ENCODE measurements around the gene TESMIN.

The TESMIN gene

GRCh38 chr11:68710409-68710808 lies 40.9 kb downstream of the TESMIN start:
- DNase-seq (ENCODE audit: low read depth), result no peak

DNA sequence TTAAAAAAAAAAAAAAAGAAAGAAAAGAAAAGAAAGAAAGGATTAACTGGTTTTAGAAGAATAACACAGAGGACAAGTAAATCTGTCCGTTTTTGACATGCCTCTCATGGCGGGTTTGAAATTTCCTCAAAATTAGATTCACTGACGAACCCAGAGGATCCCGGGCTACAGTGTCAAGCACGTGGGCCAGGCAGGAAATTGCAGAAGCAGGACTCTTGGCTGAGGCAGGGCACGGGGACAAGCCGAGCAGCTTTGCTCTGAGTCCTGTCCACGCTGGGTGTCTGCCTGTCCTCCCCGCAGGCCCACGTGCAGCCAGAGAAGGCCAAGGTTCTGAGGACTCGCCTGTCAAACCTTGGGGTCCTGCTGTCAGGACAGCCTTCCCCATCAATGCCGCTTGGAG lies 42.3 kb downstream of the TESMIN start:
- DNase-seq (ENCODE audit: low read depth), result no peak

GRCh38 chr11:68707527-68707926 lies 43.8 kb downstream of the TESMIN start:
- DNase-seq (ENCODE audit: low read depth), result no peak

DNA sequence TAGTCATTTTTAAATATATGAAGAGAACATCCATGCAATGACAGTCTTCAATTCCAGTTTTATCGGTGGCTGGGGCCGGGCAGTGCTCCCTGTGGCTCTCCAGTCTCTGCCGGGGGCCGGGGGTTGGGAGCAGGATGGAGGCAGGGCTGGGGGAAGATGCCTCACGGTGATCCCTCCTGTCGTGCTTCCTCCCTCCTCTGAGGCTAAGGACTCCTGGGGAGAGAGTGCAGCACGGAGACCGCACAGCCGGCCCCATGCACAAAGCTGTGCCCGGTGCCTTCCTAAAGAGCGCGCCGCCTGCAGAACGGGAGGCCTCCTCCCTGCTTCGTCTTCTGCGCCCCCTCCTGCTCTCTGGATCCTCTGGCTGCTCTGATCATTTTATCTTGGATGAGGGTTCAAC lies 46.4 kb downstream of the TESMIN start:
- no peak for DNase-seq (ENCODE audit: low read depth)

- DNase-seq (ENCODE audit: low read depth), result no peak
Observed at GRCh38 chr11:68698993-68699392, 52.3 kb downstream of the TESMIN start.

- DNase-seq (ENCODE audit: low read depth), result no peak
Observed at GRCh38 chr11:68695531-68695930, 55.8 kb downstream of the TESMIN start.

- no peak for DNase-seq (ENCODE audit: low read depth)
Observed at GRCh38 chr11:68694431-68695297, 56.7 kb downstream of the TESMIN start.

DNA sequence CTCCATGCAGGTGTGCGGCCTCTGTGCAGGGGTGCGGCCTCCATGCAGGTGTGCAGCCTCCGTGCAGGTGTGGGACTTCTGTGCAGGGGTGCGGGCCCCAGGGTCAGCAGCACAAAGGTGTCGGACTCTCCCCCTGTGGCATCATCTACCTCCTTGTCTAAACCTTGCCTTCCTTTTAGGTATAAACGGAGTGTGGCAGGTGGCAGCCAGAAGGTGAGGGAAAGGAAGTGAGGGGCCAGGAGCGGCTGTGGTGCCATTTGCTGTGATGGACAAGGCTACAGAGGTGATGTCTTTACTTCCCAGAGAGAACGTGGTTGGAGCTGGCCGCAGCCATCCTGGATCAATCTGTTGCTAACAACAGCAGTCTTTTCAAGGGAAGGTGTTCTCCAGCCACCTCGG lies 57.8 kb downstream of the TESMIN start:
- no peak for DNase-seq (ENCODE audit: low read depth)

- DNase-seq (ENCODE audit: low read depth), result no peak
Observed at GRCh38 chr11:68692871-68693483, 58.3 kb downstream of the TESMIN start.

DNA sequence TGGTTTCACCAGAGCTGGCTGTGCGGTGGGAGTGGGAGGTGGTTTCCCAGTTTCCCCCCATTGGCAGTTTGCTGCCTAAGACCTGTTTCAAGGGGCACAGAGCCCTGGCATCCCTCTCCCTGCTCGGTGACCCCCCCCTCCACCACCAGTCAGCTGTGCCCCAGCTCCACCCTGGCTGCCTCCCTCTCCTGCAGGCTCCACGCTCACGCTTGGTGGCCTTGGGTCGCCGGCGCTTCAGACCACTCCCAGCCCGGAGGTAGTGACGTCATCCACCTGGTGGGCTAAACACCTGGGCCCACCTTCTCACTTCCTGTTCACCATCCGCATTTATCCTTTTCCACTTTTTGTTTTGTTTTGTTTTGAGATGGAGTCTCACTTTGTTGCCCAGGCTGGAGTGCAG lies 59.2 kb downstream of the TESMIN start:
- DNase-seq (ENCODE audit: low read depth), result no peak

GRCh38 chr11:68691402-68691784 lies 59.9 kb downstream of the TESMIN start:
- DNase-seq (ENCODE audit: low read depth), result no peak

DNA sequence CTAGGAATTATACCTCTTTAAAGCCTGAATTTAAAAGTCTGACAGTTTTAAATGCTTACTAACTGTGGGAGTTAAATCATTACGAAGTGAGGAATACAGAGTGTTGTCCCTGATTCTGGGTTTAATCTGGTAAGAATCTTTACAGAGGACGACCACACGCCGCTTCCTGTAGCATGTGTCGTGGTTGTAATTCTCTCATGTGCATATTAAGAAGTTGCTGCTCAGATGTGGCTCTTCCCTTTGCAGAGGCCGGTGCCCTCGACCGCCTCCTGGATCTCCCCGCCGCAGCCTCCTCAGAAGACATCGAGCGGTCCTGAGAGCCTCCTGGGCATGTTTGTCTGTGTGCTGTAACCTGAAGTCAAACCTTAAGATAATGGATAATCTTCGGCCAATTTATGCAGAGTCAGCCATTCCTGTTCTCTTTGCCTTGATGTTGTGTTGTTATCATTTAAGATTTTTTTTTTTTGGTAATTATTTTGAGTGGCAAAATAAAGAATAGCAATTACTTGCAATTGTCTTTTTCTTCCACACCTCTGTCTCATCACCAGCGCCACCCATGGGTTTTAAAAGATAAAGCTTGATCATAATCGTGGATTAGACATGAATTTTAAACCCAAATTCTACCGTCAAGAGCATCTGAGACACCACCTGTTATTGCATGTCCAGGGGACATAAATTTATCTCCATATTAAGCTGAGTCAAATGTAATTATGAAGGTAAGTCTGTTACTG lies 60.5 kb downstream of the TESMIN start:
- DNase-seq (ENCODE audit: low read depth), result no peak

- DNase-seq (ENCODE audit: low read depth), result no peak
Observed at GRCh38 chr11:68689737-68690625, 61.3 kb downstream of the TESMIN start.

DNA sequence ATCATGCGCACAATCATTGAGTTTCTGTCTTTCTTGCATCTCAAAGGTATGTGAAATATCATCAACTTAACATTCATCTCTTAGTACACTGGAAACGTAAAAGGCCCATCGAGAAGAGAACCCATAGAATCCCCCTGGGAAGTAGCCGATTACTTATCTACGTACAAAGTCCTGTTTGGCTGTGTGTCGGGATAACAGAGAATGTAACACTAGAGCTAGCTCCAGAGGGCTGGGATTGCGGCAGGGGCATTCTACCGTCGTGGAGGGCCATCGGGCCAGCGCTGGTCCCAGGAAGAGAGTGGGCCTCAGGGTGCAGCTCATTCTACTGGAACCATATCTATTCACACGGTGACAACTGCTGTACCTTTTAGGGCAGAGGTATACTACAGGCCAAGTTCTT lies 62.4 kb downstream of the TESMIN start:
- DNase-seq (ENCODE audit: low read depth), result no peak

DNA sequence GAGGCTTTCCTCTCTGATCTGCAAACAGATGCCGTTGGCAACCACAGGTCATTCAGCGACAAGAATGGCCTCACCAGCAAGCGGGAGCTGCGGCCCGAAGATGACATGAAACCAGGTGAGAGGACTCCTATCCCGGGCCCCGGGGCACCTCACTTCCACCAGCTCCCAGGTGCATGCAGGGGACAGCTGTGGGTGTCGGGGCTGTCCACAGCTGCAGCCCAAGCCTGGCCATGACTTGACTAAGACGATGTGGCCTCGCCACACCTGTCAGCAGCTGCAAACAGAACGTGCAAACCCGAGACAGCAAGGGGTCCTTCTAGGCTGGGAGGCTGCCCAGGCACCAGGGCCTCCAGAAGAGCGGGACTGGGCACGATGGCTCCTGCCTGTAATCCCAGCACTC lies 63.3 kb downstream of the TESMIN start:
- DNase-seq (ENCODE audit: low read depth), result no peak

DNA sequence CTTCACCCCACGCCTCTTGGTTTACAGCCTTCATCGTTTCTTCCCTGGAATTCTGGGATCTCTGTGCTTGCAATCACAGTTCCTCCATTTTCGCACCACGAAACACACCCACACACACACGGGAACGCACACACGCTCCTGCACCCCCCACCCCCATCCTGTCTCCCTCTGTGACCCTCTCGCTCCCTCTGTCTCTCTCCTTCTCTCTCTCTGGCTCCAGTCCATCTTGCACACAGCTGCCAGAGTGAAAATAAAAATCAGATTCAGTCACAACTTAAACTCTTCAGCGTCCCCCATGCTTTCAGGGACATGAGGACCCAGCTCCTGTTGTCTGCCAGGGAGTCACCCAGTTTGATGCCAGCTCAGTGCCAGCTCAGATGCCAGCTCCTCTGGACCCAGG lies 64.0 kb downstream of the TESMIN start:
- DNase-seq (ENCODE audit: low read depth), result no peak

DNA sequence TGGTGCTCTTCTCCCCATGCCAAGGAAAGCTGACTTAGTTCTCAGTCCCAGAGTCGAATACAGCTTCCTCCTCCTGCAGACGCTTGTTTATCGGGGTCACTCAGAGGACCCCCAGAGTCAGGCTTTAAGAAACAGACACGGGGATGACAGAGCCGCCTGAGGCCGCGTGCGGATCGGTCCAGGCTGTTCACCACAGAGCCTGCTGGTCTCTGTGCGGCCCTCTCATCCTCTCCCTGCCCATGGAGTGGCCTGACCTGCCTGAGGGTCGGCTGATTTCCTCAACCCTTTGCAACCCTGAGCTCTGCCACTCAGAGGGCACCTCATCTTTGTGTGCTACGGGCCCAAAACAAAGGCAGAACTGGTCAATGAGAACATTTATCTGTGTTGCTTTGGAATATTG lies 64.8 kb downstream of the TESMIN start:
- no peak for DNase-seq (ENCODE audit: low read depth)

DNA sequence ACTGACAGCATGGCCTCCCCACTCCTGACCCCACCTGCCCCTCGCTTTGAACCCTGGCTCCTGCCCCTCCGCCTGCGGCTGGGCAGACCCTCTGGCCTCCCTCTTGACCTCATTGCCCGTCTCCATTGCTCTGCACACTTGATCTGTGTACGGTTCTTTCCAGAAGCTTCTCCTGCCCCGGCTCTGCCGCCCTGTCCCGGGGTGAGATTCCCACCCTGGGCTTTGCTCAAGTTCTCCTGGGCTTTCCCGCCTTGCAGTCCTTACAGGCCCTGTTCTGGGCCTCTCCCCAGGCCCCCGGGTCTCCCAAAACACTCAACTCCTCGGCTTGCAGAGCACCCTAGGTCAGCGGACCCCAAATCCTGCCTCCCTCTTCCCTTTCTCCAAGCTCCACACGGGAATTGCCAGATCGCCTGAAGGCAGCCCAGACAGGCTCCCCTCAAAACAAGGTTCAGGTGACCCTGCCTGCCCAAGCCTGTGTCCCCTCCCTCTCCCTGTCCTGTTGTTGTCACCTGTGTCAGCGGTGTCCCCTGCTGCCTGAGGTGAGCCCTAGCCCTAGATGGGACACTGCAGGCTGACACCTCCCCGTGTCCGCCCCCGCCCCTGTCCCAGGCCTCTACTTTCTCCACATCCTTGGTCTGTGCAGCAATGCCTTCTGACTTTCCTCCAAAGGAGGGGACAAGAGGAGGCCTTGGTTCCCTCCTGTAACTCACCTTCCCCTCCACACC lies 65.5 kb downstream of the TESMIN start:
- no peak for DNase-seq (ENCODE audit: low read depth)

DNA sequence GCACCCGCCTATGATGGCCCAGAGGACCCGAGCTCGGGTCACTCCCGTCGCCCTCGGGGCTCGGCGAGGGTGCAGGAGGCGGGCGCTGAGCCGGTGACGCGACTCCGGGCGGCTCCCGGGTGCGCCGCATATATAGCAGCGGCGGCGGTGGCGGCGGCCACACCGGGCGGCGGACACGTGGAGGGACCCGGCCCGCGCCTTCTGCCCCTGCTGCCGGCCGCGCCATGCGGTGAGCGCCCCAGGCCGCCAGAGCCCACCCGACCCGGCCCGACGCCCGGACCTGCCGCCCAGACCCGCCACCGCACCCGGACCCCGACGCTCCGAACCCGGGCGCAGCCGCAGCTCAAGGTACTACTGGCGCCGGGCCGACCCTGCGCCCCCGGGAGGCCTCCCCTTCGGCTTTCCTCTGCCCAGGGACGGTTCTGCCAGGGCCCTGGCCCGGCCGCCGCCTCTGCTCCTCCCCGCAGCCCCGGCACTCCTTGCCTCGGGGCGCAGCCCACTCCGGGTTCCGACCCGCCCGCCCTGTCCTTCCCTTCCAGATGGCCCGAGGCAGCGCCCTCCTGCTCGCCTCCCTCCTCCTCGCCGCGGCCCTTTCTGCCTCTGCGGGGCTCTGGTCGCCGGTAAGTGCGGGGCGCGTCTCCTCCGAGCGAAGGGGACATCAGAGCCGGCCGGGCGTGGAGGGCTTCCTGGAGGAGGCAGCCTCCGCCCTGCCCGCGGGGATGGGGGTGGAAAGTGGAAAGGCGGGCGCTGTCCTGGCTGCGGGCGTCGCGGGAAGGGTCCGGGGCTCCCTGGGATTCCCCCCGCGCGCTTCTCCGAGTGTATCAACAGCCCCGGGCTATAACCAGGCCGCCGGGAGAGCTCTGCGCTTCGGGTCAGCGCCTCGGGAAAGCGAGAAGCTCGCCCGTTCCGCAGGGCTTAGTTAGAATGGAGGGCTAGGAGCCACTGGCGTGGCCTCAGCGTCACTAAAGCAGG lies 66.6 kb downstream of the TESMIN start, which contains the start of gene GAL:
TSS of gene GAL (plus strand) at position 160 of the 972 bp plus-strand sequence. CDS start at position 540, 380 bp downstream.
- no peak for DNase-seq (ENCODE audit: low read depth)

All from stimulated activated CD8-positive, alpha-beta memory T cell treated with anti-CD3 and anti-CD28 coated beads, Interleukin-15, amount 100 ng/mL, for 24 hours (primary cell).